HG03060 (cell line): ENCODE results near the gene VAPB.

ENCODE experiments used
- ATAC-seq: cut with Tn5 transposase; IDR thresholded peaks from one replicate; pipeline ENCODE4 v1.9.1; 2021; ENCODE audit warnings: low read depth, moderate number of reproducible peaks; ENCODE audit not compliant: unreplicated experiment

The VAPB gene

DNA sequence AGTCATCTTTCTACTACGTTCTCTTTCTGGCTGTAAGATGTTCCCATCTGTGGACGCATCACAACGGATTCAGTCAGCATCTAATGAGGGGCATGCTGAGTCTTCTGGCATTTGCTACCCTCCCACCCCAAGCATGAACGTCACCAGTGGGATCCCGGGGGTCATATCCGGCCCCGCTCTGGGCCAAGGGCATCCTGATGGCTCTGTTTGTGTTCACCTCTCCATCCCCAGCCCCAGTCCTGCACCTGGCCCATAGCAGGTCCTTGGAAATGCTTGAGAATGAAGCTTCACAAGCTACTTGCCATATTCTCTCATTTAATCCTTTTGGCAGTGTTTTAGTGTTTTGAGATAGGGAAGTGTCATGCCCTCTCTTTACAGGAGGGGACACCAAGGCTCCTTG is 111.2 kb downstream of the VAPB start:
- ATAC-seq = no peak
